ENCODE measurements around the gene NDC80.
A peak's percentile ranks its signal among the peaks of the same experiment; 100 is the strongest.
"Not testable (repeated sequence)": the region's sequence is repeated elsewhere in the genome, so short reads cannot be mapped to it uniquely, and the experiment has no call there.

The NDC80 gene

GRCh38 chr18:2656981-2657512 is 85.7 kb downstream of the NDC80 start:
- no peaks in the 10 kb centered on the region for H3K4me1 ChIP-seq
- H3K9me3 ChIP-seq, result no peaks in the 10 kb centered on the region
- no peaks in the 10 kb centered on the region for H3K27me3 ChIP-seq
- DNase-seq, result no peak
- peak overlapping the region; percentile 78 for H3K4me3 ChIP-seq (ENCODE audit: low read depth, low read length)
- H3K36me3 ChIP-seq, result no peaks in the 10 kb centered on the region
- TF ChIP-seq, protein P1, sequence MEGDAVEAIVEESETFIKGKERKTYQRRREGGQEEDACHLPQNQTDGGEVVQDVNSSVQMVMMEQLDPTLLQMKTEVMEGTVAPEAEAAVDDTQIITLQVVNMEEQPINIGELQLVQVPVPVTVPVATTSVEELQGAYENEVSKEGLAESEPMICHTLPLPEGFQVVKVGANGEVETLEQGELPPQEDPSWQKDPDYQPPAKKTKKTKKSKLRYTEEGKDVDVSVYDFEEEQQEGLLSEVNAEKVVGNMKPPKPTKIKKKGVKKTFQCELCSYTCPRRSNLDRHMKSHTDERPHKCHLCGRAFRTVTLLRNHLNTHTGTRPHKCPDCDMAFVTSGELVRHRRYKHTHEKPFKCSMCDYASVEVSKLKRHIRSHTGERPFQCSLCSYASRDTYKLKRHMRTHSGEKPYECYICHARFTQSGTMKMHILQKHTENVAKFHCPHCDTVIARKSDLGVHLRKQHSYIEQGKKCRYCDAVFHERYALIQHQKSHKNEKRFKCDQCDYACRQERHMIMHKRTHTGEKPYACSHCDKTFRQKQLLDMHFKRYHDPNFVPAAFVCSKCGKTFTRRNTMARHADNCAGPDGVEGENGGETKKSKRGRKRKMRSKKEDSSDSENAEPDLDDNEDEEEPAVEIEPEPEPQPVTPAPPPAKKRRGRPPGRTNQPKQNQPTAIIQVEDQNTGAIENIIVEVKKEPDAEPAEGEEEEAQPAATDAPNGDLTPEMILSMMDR (IDR thresholded peaks at IDR 0.05; ENCODE audit: low read depth, low read length), result no peak

DNA sequence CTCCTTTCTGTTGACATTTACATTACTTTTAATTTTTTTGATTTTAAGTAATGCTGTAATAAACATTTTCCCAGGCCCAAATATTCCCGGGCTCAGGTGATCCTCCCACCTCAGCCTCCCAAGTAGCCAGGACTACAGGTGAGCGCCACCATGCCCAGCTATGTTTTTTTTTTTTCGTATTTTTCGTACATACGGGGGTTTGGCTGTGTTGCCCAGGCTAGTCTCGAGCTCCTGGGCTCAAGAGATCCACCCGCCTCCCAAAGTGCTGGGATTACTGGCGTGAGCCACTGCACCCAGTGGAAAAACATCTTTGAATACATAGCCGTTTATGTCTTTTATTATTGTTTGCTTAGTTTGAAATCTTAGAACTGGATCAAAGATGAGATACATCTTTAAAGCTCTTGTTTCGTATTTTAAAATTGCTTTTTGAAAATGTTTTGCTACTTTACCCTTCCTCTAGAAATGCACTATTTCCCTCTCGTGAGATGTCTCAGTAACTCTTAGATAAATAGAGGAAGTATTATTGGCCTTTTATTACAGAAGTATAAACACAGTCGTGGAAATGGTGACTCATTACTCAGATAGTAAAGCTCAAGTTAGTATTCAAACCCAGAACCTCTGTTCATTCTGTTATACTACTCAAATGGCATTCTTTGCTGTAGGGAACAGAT is 86.6 kb downstream of the NDC80 start:
- Histone ChIP-seq H3K4me1 (no peaks in the 10 kb centered on the region), H3K9me3 (no peaks in the 10 kb centered on the region), H3K4me3 (ENCODE audit: low read depth, low read length) (peak overlapping the region; percentile 78), H3K27me3 (no peaks in the 10 kb centered on the region), H3K36me3 (no peaks in the 10 kb centered on the region)
- DNase-seq, result no peak
- TF ChIP-seq, protein P1 (IDR thresholded peaks at IDR 0.05; ENCODE audit: low read depth, low read length), result no peak

DNA sequence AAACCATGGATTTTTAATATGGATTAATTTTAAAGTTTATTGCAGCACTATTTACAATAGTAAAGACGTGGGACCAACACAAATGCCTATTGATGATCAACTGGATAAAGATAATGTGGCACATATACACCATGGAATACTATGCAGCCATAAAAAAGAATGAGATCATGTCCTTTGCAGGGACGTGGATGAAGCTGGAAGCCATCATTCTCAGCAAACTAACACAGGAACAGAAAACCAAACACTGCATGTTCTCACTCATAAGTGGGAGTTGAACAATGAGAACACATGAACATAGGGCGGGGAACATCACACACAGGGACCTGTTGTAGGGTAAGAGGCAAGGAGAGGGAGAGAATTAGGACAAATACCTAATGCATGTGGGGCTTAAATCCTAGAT is 89.5 kb downstream of the NDC80 start:
- not testable (repeated sequence) for H3K27me3 ChIP-seq; DNase-seq; H3K4me3 ChIP-seq (ENCODE audit: low read depth, low read length); H3K36me3 ChIP-seq; H3K9me3 ChIP-seq; H3K4me1 ChIP-seq

- not testable (repeated sequence) for H3K36me3 ChIP-seq
Measured at GRCh38 chr18:2662288-2662687, 90.9 kb downstream of the NDC80 start.

GRCh38 chr18:2662990-2663389 is 91.6 kb downstream of the NDC80 start:
- Histone ChIP-seq H3K9me3 (no peaks in the 10 kb centered on the region), H3K4me3 (ENCODE audit: low read depth, low read length) (no peak overlapping the region), H3K27me3 (no peaks in the 10 kb centered on the region), H3K4me1 (no peaks in the 10 kb centered on the region), H3K36me3 (no peaks in the 10 kb centered on the region; the same call in 1 of the 2 replicates)
- DNase-seq, result no peak
- TF ChIP-seq, protein P1 (IDR thresholded peaks at IDR 0.05; ENCODE audit: low read depth, low read length), result no peak

More at GRCh38 chr18:2662288-2662687, 90.9 kb downstream of the NDC80 start:
- H3K9me3 ChIP-seq; H3K4me3 ChIP-seq (ENCODE audit: low read depth, low read length); H3K4me1 ChIP-seq; H3K27me3 ChIP-seq; DNase-seq: not testable (repeated sequence)
